HG02970 (cell line): Measurements from ENCODE around the gene LRFN5.
"Not testable (repeated sequence)": the region's sequence is repeated elsewhere in the genome, so short reads cannot be mapped to it uniquely, and the experiment has no call there.

Source experiments
- ATAC-seq: cut with Tn5 transposase; IDR thresholded peaks from one replicate; pipeline ENCODE4 v1.9.1; 2021; ENCODE audit warnings: mild to moderate bottlenecking, moderate library complexity, moderate number of reproducible peaks; ENCODE audit not compliant: unreplicated experiment, low FRiP score

The LRFN5 gene

GRCh38 chr14:41636492-41637392, 30.1 kb downstream of the LRFN5 start:
- no peak for ATAC-seq

GRCh38 chr14:41641690-41642089, 35.0 kb downstream of the LRFN5 start:
- no peak for ATAC-seq

GRCh38 chr14:41642367-41642766, 35.7 kb downstream of the LRFN5 start:
- ATAC-seq, result no peak

GRCh38 chr14:41642789-41643188, 36.1 kb downstream of the LRFN5 start:
- no peak for ATAC-seq

GRCh38 chr14:41644606-41645005, 37.9 kb downstream of the LRFN5 start:
- no peak for ATAC-seq

- ATAC-seq, result no peak
These were observed 44.1 kb downstream of the LRFN5 start for GRCh38 chr14:41650802-41651201.

GRCh38 chr14:41654196-41654595, 47.5 kb downstream of the LRFN5 start:
- ATAC-seq, result no peak

- no peak for ATAC-seq
These were observed 56.2 kb downstream of the LRFN5 start for GRCh38 chr14:41662780-41663472.

GRCh38 chr14:41663473-41663850, 56.8 kb downstream of the LRFN5 start:
- no peak for ATAC-seq

GRCh38 chr14:41666301-41666700, 59.6 kb downstream of the LRFN5 start:
- ATAC-seq, result no peak

GRCh38 chr14:41668356-41668755, 61.7 kb downstream of the LRFN5 start:
- ATAC-seq, result no peak

- not testable (repeated sequence) for ATAC-seq
These were observed 66.9 kb downstream of the LRFN5 start for GRCh38 chr14:41673601-41674000.

- ATAC-seq, result not testable (repeated sequence)
These were observed 67.9 kb downstream of the LRFN5 start for GRCh38 chr14:41674511-41674971.

- no peak for ATAC-seq
These were observed 92.8 kb downstream of the LRFN5 start for GRCh38 chr14:41699486-41699885.

GRCh38 chr14:41718477-41719166, 111.9 kb downstream of the LRFN5 start:
- no peak for ATAC-seq

GRCh38 chr14:41739203-41739602, 132.5 kb downstream of the LRFN5 start:
- no peak for ATAC-seq

GRCh38 chr14:41743140-41743539, 136.5 kb downstream of the LRFN5 start:
- no peak for ATAC-seq

GRCh38 chr14:41749429-41749828, 142.8 kb downstream of the LRFN5 start:
- peak; percentile 66 for ATAC-seq

- not testable (repeated sequence) for ATAC-seq
These were observed 143.9 kb downstream of the LRFN5 start for GRCh38 chr14:41750575-41750974.

- no peak for ATAC-seq
These were observed 151.5 kb downstream of the LRFN5 start for GRCh38 chr14:41758011-41758665.
